HepG2 (cell line): Measurements from ENCODE around the gene DDX24. TPM values are rescaled to one million over a fixed set of nuclear protein-coding genes. Genes with fewer than 3 reads are reported as not detected.

Source experiments
- BCLAF1 ChIP-seq: fragments of 450-650 bp; IDR thresholded peaks from 2 replicates; pipeline ENCODE4 v1.6.1; 2017; ENCODE audit warnings: mild to moderate bottlenecking
- BHLHE40 ChIP-seq: IDR thresholded peaks from 2 replicates; pipeline ENCODE4 v1.6.1; 2011; ENCODE audit warnings: low read length, improper control_type of control experiment
- CAMTA2 ChIP-seq: sonication (generic); formaldehyde crosslinking; IDR thresholded peaks from 2 replicates; pipeline ENCODE4 v1.4.0; 2020; ENCODE audit warnings: mild to moderate bottlenecking, missing genetic modification reagents, borderline replicate concordance
- DPF2 ChIP-seq: sonication (generic); formaldehyde crosslinking; IDR thresholded peaks from 2 replicates; pipeline ENCODE4 v1.4.0; 2020; ENCODE audit warnings: mild to moderate bottlenecking, low read depth, missing genetic modification reagents, borderline replicate concordance
- EP300 ChIP-seq, 3 experiments: sonication (generic) in 1 of 3; formaldehyde crosslinking in 1 of 3; IDR thresholded peaks; 2 replicates each; pipeline versions ENCODE4 v1.5.1 to v1.6.1; 2011 to 2020; ENCODE audit warnings: low read depth in 2 of 3, low read length in 2 of 3, borderline replicate concordance in 1 of 3, improper control_type of control experiment in 1 of 3, mild to moderate bottlenecking in 1 of 3, missing genetic modification reagents in 1 of 3, moderate library complexity in 1 of 3
- GPBP1L1 ChIP-seq: sonication (generic); formaldehyde crosslinking; IDR thresholded peaks from 2 replicates; pipeline ENCODE4 v1.5.0; 2020; ENCODE audit warnings: mild to moderate bottlenecking, missing genetic modification reagents
- HNF4A ChIP-seq: sonication (generic); formaldehyde crosslinking; IDR thresholded peaks from 2 replicates; pipeline ENCODE4 v1.4.0; 2020; ENCODE audit warnings: missing genetic modification reagents
- NFKBIZ ChIP-seq: IDR thresholded peaks from 2 replicates; pipeline ENCODE4 v1.6.1; 2018; ENCODE audit warnings: missing genetic modification reagents, missing compliant biosample characterization
- RFX1 ChIP-seq: fragments of 450-650 bp; IDR thresholded peaks from 2 replicates; pipeline ENCODE4 v1.6.1; 2017
- RFXANK ChIP-seq: IDR thresholded peaks from 2 replicates; pipeline ENCODE4 v1.6.1; 2016
- XRCC5 ChIP-seq: fragments of 200-400 bp; formaldehyde crosslinking; optimal IDR thresholded peaks from 2 replicates; pipeline ENCODE3; 2017; ENCODE audit warnings: mild to moderate bottlenecking, low read length
- ZBTB43 ChIP-seq: sonication (generic); formaldehyde crosslinking; conservative IDR thresholded peaks from 2 replicates; pipeline ENCODE4 v1.4.0; 2020; ENCODE audit warnings: missing genetic modification reagents
- ZMAT3 ChIP-seq: sonication (generic); formaldehyde crosslinking; conservative IDR thresholded peaks from 2 replicates; pipeline ENCODE4 v1.7.0; 2021; ENCODE audit warnings: missing genetic modification reagents
- ZNF460 ChIP-seq: sonication (generic); formaldehyde crosslinking; IDR thresholded peaks from 2 replicates; pipeline ENCODE4 v1.5.1; 2020; ENCODE audit warnings: missing genetic modification reagents, mild to moderate bottlenecking, borderline replicate concordance
- ZNF558 ChIP-seq: sonication (generic); formaldehyde crosslinking; IDR thresholded peaks from 2 replicates; pipeline ENCODE4 v1.9.0; 2022; ENCODE audit warnings: mild to moderate bottlenecking, missing genetic modification reagents, borderline replicate concordance
- ZNF616 ChIP-seq: sonication (generic); formaldehyde crosslinking; IDR thresholded peaks from 2 replicates; pipeline ENCODE4 v1.5.0; 2020; ENCODE audit warnings: low read depth, mild to moderate bottlenecking, missing genetic modification reagents
- polyA plus RNA-seq, 8 experiments: library from polyadenylated mRNA; depleted of rRNA in 3 of 8; stranded (reverse) in 7 of 8; unstranded in 1 of 8; fragments of >200 nt; fragmentation: Illumina TruSeq in 4 of 8; extraction: Trizol in 4 of 8; gene quantifications; 2 replicates each; pipeline versions ENCODE4 v1.2.1 to v1.2.3, GENCODE V29; 2011 to 2016; ENCODE audit warnings: low read depth in 4 of 8, missing spikeins in 1 of 8, mixed read lengths in 1 of 8; ENCODE audit not compliant: insufficient read depth in 1 of 8
- total RNA-seq, 5 experiments: library from RNA; depleted of rRNA; stranded (reverse); fragments of >200 nt; fragmentation: Illumina TruSeq; extraction: Trizol; gene quantifications; 2 replicates each; pipeline ENCODE4 v1.2.3, GENCODE V29; 2016; ENCODE audit warnings: low read depth in 1 of 5
- TF ChIP-seq, protein P1 (sequence below): sonication (generic); formaldehyde crosslinking; IDR thresholded peaks from 2 replicates; pipeline ENCODE4 v1.5.0; 2020; ENCODE audit warnings: mild to moderate bottlenecking, missing genetic modification reagents, moderate library complexity
- TF ChIP-seq, protein P2 (sequence below): sonication (generic); formaldehyde crosslinking; IDR thresholded peaks from 2 replicates; pipeline ENCODE4 v1.5.1; 2020; ENCODE audit warnings: missing genetic modification reagents, mild to moderate bottlenecking, borderline replicate concordance

The DDX24 gene
- total and polyA plus RNA-seq, 2 of the 13 experiments (the other 11 are each of a cell fraction or from before 2014, with no cell fraction given), result 67.3 to 149 TPM

GRCh38 chr14:94001501-94002396 lies 79.3 kb downstream of the DDX24 start (continued):
- no peak for TF ChIP-seq ZBTB43 (CRISPR knock-in tag)
- no peak for TF ChIP-seq ZMAT3 (CRISPR knock-in tag)
- TF ChIP-seq, protein P1, sequence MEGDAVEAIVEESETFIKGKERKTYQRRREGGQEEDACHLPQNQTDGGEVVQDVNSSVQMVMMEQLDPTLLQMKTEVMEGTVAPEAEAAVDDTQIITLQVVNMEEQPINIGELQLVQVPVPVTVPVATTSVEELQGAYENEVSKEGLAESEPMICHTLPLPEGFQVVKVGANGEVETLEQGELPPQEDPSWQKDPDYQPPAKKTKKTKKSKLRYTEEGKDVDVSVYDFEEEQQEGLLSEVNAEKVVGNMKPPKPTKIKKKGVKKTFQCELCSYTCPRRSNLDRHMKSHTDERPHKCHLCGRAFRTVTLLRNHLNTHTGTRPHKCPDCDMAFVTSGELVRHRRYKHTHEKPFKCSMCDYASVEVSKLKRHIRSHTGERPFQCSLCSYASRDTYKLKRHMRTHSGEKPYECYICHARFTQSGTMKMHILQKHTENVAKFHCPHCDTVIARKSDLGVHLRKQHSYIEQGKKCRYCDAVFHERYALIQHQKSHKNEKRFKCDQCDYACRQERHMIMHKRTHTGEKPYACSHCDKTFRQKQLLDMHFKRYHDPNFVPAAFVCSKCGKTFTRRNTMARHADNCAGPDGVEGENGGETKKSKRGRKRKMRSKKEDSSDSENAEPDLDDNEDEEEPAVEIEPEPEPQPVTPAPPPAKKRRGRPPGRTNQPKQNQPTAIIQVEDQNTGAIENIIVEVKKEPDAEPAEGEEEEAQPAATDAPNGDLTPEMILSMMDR (CRISPR knock-in tag), result peak; percentile 95
- no peak for TF ChIP-seq ZNF460 (CRISPR knock-in tag)
- TF ChIP-seq NFKBIZ (CRISPR knock-in tag), result no peak
- no peak for TF ChIP-seq HNF4A (CRISPR knock-in tag)
- no peak for TF ChIP-seq DPF2 (CRISPR knock-in tag)
- no peak for TF ChIP-seq BHLHE40
- TF ChIP-seq RFX1, result no peak
- no peak for TF ChIP-seq CAMTA2
- TF ChIP-seq ZNF616, result no peak
- TF ChIP-seq BCLAF1, result no peak
- TF ChIP-seq XRCC5, result peak; percentile 93
- TF ChIP-seq, protein P2, sequence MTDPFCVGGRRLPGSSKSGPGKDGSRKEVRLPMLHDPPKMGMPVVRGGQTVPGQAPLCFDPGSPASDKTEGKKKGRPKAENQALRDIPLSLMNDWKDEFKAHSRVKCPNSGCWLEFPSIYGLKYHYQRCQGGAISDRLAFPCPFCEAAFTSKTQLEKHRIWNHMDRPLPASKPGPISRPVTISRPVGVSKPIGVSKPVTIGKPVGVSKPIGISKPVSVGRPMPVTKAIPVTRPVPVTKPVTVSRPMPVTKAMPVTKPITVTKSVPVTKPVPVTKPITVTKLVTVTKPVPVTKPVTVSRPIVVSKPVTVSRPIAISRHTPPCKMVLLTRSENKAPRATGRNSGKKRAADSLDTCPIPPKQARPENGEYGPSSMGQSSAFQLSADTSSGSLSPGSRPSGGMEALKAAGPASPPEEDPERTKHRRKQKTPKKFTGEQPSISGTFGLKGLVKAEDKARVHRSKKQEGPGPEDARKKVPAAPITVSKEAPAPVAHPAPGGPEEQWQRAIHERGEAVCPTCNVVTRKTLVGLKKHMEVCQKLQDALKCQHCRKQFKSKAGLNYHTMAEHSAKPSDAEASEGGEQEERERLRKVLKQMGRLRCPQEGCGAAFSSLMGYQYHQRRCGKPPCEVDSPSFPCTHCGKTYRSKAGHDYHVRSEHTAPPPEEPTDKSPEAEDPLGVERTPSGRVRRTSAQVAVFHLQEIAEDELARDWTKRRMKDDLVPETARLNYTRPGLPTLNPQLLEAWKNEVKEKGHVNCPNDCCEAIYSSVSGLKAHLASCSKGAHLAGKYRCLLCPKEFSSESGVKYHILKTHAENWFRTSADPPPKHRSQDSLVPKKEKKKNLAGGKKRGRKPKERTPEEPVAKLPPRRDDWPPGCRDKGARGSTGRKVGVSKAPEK (CRISPR knock-in tag), result no peak
- TF ChIP-seq GPBP1L1 (CRISPR knock-in tag), result no peak
- TF ChIP-seq EP300 (IDR thresholded peaks at IDR 0.05; ENCODE audit: low read depth in 2 of 2, low read length in 2 of 2), result no peak
- no peak for TF ChIP-seq EP300 (CRISPR knock-in tag; IDR thresholded peaks at IDR 0.05; ENCODE audit: borderline replicate concordance)
- no peak for TF ChIP-seq ZNF558 (CRISPR knock-in tag)
- no peak for TF ChIP-seq RFXANK (CRISPR knock-in tag)
